NCI-H128 (cell line): ENCODE results near the gene DCC.
A peak's percentile ranks its signal among the peaks of the same experiment; 100 is the strongest.

ENCODE experiments used
- DNase-seq: peaks from one replicate; lab custom pipeline; 2025; ENCODE audit not compliant: unreplicated experiment; lab: John Stamatoyannopoulos, UW

Gene DCC

GRCh38 chr18:52577795-52578194 is 237.8 kb downstream of the DCC start:
- no peak for DNase-seq

GRCh38 chr18:52582061-52582460 is 242.1 kb downstream of the DCC start:
- no peak for DNase-seq

GRCh38 chr18:52582516-52582915 is 242.5 kb downstream of the DCC start:
- DNase-seq = no peak

- DNase-seq = no peak
These were observed 248.9 kb downstream of the DCC start for GRCh38 chr18:52588931-52589330.

- peak; percentile 75 for DNase-seq
These were observed 256.9 kb downstream of the DCC start for GRCh38 chr18:52596748-52597435.

GRCh38 chr18:52598921-52599320 is 258.9 kb downstream of the DCC start:
- no peak for DNase-seq

GRCh38 chr18:52602820-52603219 is 262.8 kb downstream of the DCC start:
- DNase-seq = no peak

GRCh38 chr18:52605345-52605744 is 265.3 kb downstream of the DCC start:
- no peak for DNase-seq

- no peak for DNase-seq
These were observed 268.0 kb downstream of the DCC start for GRCh38 chr18:52607985-52608384.

- DNase-seq = no peak
These were observed 270.6 kb downstream of the DCC start for GRCh38 chr18:52610451-52611115.

GRCh38 chr18:52612406-52612805 is 272.4 kb downstream of the DCC start:
- no peak for DNase-seq

- no peak for DNase-seq
These were observed 275.3 kb downstream of the DCC start for GRCh38 chr18:52615321-52615720.

- no peak for DNase-seq
These were observed 275.9 kb downstream of the DCC start for GRCh38 chr18:52615943-52616342.

- no peak for DNase-seq
These were observed 277.9 kb downstream of the DCC start for GRCh38 chr18:52617931-52618330.

- no peak for DNase-seq
These were observed 281.0 kb downstream of the DCC start for GRCh38 chr18:52620926-52621439.

- DNase-seq = no peak
These were observed 284.7 kb downstream of the DCC start for GRCh38 chr18:52624702-52625101.

GRCh38 chr18:52636536-52636935 is 296.5 kb downstream of the DCC start:
- DNase-seq = no peak

GRCh38 chr18:52648201-52648600 is 308.2 kb downstream of the DCC start:
- DNase-seq = no peak

- no peak for DNase-seq
These were observed 312.4 kb downstream of the DCC start for GRCh38 chr18:52652391-52652790.

GRCh38 chr18:52657043-52657805 is 317.2 kb downstream of the DCC start:
- DNase-seq = no peak

GRCh38 chr18:52667463-52668065 is 327.6 kb downstream of the DCC start:
- no peak for DNase-seq
